Mesendoderm (in vitro differentiated cells): Measurements from ENCODE around the gene SLC51A.

Experiments used
- DNase-seq: peaks from one replicate; pipeline ENCODE4 v3.0.0; 2013
- H2AK5ac ChIP-seq: 2 replicates; pipeline ENCODE4 v1.6.1; 2013; ENCODE audit warnings: low read length, inconsistent platforms
- H2BK120ac ChIP-seq: 2 replicates; pipeline ENCODE4 v1.6.1; 2013; ENCODE audit warnings: low read depth, mild to moderate bottlenecking, low read length, moderate library complexity, mixed read lengths
- H2BK15ac ChIP-seq: replicated peaks from 2 replicates; pipeline ENCODE4 v1.6.1; 2013; ENCODE audit warnings: low read depth, mild to moderate bottlenecking, moderate library complexity
- H2BK5ac ChIP-seq: 2 replicates; pipeline ENCODE4 v1.6.1; 2013; ENCODE audit warnings: low read length, inconsistent platforms
- H3K18ac ChIP-seq: 2 replicates; pipeline ENCODE4 v1.6.1; 2013; ENCODE audit warnings: mild to moderate bottlenecking, low read length, mixed read lengths
- H3K23ac ChIP-seq: one replicate; pipeline ENCODE4 v1.6.1; 2013; ENCODE audit warnings: low read length
- H3K27ac ChIP-seq: 2 replicates; pipeline ENCODE4 v1.5.1; 2013; ENCODE audit warnings: low read depth, mild to moderate bottlenecking, inconsistent platforms, low read length, moderate library complexity
- H3K27me3 ChIP-seq: 2 replicates; pipeline ENCODE4 v1.6.1; 2013; ENCODE audit warnings: low read length, control low read depth, mild to moderate bottlenecking, inconsistent platforms; ENCODE audit not compliant: insufficient read depth, poor library complexity
- H3K36me3 ChIP-seq: 2 replicates; pipeline ENCODE4 v1.6.1; 2013; ENCODE audit warnings: low read length, inconsistent platforms; ENCODE audit not compliant: control insufficient read depth, insufficient read depth
- H3K4ac ChIP-seq: one replicate; pipeline ENCODE4 v1.6.1; 2013; ENCODE audit warnings: low read depth, mild to moderate bottlenecking, low read length, moderate library complexity
- H3K4me1 ChIP-seq: 2 replicates; pipeline ENCODE4 v1.6.1; 2013; ENCODE audit warnings: low read depth, low read length, inconsistent platforms; ENCODE audit not compliant: control insufficient read depth
- H3K4me2 ChIP-seq: 2 replicates; pipeline ENCODE4 v1.6.1; 2013; ENCODE audit warnings: low read length
- H3K4me3 ChIP-seq: 2 replicates; pipeline ENCODE4 v1.5.1; 2013; ENCODE audit warnings: mild to moderate bottlenecking, low read length
- H3K56ac ChIP-seq: one replicate; pipeline ENCODE4 v1.6.1; 2013; ENCODE audit warnings: low read length
- H3K79me1 ChIP-seq: 2 replicates; pipeline ENCODE4 v1.6.1; 2013; ENCODE audit warnings: low read length, inconsistent platforms
- H3K79me2 ChIP-seq: 2 replicates; pipeline ENCODE4 v1.6.1; 2013; ENCODE audit warnings: mild to moderate bottlenecking, low read length; ENCODE audit not compliant: control insufficient read depth, insufficient read depth
- H3K9ac ChIP-seq: 2 replicates; pipeline ENCODE4 v1.6.1; 2013; ENCODE audit warnings: low read length, inconsistent platforms
- H4K5ac ChIP-seq: one replicate; pipeline ENCODE4 v1.6.1; 2013; ENCODE audit warnings: low read length
- H4K8ac ChIP-seq: one replicate; pipeline ENCODE4 v1.6.1; 2013; ENCODE audit warnings: low read depth, mild to moderate bottlenecking, control low read depth, low read length, moderate library complexity
- WGBS: extraction: QIAGEN DNeasy Blood & Tissue Kit; methylation state at CpG from one replicate; pipeline ENCODE4 v1.1.7; 2013; ENCODE audit warnings: low lambda C conversion rate, missing lambda C conversion rate; ENCODE audit not compliant: insufficient coverage; ENCODE audit errors: extremely low coverage; 5-methylcytosine and 5-hydroxymethylcytosine counted together

Gene SLC51A

DNA sequence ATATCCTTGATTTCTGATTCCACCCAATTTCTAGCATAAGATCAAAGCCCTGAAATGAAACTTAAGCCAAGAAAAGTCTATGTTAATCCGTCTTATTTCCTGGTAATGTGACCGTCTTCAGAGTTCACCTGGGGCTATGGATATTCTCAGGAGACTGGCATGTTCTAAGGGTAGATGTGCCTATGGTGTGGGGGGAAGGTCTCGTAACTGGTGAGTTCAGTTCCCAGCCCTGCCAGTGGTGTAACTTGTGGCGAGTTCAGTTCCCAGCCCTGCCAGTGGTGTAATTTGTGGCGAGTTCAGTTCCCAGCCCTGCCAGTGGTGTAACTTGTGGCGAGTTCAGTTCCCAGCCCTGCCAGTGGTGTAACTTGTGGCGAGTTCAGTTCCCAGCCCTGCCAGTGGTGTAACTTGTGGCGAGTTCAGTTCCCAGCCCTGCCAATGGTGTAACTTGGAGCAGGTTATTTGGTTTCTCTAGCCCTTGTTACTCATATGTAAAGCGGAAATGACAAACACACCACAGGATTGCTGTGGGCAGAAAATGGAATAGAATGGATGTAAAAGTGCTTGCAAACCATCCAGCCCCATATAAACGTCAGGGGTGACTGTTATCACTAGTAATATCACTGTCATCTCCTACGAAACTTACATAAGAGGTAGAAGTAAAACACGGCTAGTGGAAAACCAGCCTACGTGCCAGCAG lies 30.4 kb downstream of the SLC51A start:
- no peaks in the 10 kb centered on the region for H3K79me1 ChIP-seq
- no peak overlapping the region for H3K18ac ChIP-seq
- DNase-seq: no peak
- H3K4me2 ChIP-seq: no peak overlapping the region
- H3K4ac ChIP-seq: no peak overlapping the region
- no peak overlapping the region for H2BK15ac ChIP-seq
- no peak overlapping the region for H3K56ac ChIP-seq
- no peak overlapping the region for H2BK5ac ChIP-seq
- H3K4me1 ChIP-seq: no peaks in the 10 kb centered on the region
- H2BK120ac ChIP-seq: no peak overlapping the region
- H2AK5ac ChIP-seq: no peak overlapping the region
- H3K4me3 ChIP-seq: no peak overlapping the region
- no CpG with 5 or more reads among the region's 13 CpGs for WGBS
- H3K27ac ChIP-seq: no peak overlapping the region
- H3K23ac ChIP-seq: no peak overlapping the region
- no peak overlapping the region for H4K8ac ChIP-seq
- H3K79me2 ChIP-seq: no peaks in the 10 kb centered on the region
- H3K9ac ChIP-seq: no peak overlapping the region
- H4K5ac ChIP-seq: no peak overlapping the region
- peaks cover 8% of the 10 kb centered on the region for H3K36me3 ChIP-seq
- no peaks in the 10 kb centered on the region for H3K27me3 ChIP-seq

DNA sequence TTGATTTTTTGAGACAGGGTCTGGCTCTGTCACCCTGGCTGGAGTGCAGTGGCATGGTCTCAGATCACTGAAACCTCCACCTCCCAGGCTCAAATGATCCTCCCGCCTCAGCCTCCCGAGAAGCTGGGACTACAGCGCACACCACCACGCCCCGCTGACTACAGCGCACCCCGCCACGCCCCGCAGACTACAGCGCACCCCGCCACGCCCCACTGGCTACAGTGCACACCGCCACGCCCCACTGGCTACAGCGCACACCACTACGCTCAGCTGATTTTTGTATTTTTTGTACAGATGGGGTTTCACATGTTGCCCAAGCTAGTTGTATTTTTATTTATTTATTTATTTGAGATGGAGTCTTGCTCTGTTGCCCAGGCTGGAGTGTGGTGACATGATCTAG lies 35.6 kb downstream of the SLC51A start:
- Histone ChIP-seq H3K27ac (no peak overlapping the region), H2BK5ac (no peak overlapping the region), H3K36me3 (peaks cover 3% of the 10 kb centered on the region), H3K4ac (no peak overlapping the region), H3K9ac (no peak overlapping the region), H3K27me3 (no peaks in the 10 kb centered on the region), H3K56ac (no peak overlapping the region), H3K79me2 (no peaks in the 10 kb centered on the region), H3K4me2 (no peak overlapping the region), H3K18ac (no peak overlapping the region), H2BK15ac (no peak overlapping the region), H3K79me1 (no peaks in the 10 kb centered on the region), H3K4me1 (no peaks in the 10 kb centered on the region), H4K5ac (no peak overlapping the region), H3K23ac (no peak overlapping the region), H2BK120ac (no peak overlapping the region), H4K8ac (no peak overlapping the region), H3K4me3 (no peak overlapping the region), H2AK5ac (no peak overlapping the region)
- DNase-seq: no peak
- WGBS: no CpG with 5 or more reads among the region's 16 CpGs

DNA sequence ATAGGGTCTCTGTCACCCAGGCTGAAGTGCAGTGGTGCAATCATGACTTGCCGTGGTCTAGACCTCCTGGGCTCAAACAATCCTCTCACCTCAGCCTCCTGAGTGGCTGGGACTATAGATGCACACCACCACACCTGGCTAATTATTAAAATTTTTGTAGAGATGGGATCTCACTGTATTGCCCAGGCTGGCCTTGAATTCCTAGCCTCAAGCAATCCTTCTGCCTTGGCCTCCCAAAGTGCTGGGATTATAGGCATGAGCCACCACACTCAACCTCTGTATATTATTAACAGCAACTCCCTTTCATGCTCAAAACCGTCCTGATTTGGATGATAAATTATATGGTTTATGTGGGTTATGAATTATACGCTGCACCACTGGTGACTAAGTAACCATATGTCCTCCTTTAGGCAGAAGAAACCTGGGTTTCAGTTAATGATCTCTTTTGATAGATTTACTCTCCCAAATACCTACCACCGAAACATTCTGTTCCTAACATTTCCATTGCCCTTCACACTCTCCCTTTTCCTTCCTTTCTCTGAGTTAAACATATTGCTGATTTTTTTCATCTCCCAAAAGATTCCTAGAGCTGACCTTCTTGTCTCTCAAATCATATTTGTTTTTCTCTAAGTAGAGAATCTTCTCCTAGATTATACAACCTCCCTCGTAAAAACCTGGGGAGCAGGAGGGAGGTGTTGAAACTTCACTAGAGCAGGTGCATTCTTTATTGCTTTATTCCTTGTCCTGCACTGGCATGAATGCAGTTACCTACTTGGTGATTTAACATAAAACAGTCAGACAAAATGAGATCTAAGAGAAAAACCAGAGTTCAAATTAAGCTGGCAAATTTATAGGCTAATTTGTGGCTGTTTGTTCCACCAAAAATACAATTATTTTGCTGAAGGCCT lies 38.3 kb downstream of the SLC51A start:
- Histone ChIP-seq H2AK5ac (no peak overlapping the region), H3K56ac (no peak overlapping the region), H3K4me3 (no peak overlapping the region), H3K36me3 (no peaks in the 10 kb centered on the region), H2BK5ac (no peak overlapping the region), H3K27me3 (no peaks in the 10 kb centered on the region), H3K27ac (no peak overlapping the region), H3K79me1 (no peaks in the 10 kb centered on the region), H3K79me2 (no peaks in the 10 kb centered on the region), H2BK120ac (no peak overlapping the region), H2BK15ac (no peak overlapping the region), H4K8ac (no peak overlapping the region), H3K4ac (no peak overlapping the region), H3K23ac (no peak overlapping the region), H3K9ac (no peak overlapping the region), H3K4me2 (no peak overlapping the region), H3K18ac (no peak overlapping the region), H3K4me1 (no peaks in the 10 kb centered on the region), H4K5ac (no peak overlapping the region)
- no peak for DNase-seq
- WGBS: no CpG with 5 or more reads among the region's 5 CpGs

DNA sequence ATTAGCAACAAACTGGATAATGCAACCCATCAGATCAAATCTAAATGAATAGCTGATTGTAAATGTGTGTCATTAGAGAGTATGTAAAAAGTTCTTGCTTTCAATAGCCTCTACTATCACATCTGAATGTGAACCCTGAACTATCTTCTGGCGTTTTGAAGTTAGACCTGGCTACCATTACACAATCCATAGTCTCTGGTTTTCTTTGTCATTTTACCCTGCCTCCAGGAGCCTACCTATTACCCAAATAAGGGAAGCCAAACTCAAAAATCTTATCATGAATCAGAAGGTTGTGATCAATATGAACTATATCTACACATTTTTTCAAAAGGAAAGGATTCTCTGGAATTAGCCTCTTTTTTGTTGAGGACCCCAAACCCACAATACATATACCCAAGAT lies 39.4 kb downstream of the SLC51A start:
- Histone ChIP-seq H3K56ac (no peak overlapping the region), H3K36me3 (no peaks in the 10 kb centered on the region), H3K4ac (no peak overlapping the region), H3K9ac (no peak overlapping the region), H4K8ac (no peak overlapping the region), H2BK120ac (no peak overlapping the region), H2AK5ac (no peak overlapping the region), H3K23ac (no peak overlapping the region), H3K18ac (no peak overlapping the region), H2BK5ac (no peak overlapping the region), H4K5ac (no peak overlapping the region), H3K4me3 (no peak overlapping the region), H3K79me2 (no peaks in the 10 kb centered on the region), H3K27ac (no peak overlapping the region), H3K4me2 (no peak overlapping the region), H3K27me3 (no peaks in the 10 kb centered on the region), H3K4me1 (no peaks in the 10 kb centered on the region), H3K79me1 (no peaks in the 10 kb centered on the region), H2BK15ac (no peak overlapping the region)
- no CpG with 5 or more reads among the region's 1 CpG for WGBS
- DNase-seq: no peak

DNA sequence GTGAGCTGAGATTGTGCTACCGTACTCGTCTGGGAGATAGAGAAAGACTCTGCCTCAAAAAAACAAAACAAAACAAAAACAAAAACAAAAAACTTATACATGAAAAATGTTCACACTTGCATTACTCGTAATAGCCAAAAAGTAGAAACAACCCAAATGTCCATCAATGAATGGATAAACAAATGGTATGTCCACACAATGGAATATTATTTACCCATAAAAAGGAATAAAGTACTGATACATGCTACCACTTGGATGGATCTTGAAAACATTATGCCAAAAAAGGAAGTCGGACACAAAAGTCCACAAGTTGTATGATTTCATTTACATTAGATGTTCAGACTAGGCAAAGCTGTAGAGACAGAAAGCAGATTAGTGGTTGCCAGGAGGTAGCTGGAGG lies 44.5 kb downstream of the SLC51A start:
- H3K79me2 ChIP-seq: no peaks in the 10 kb centered on the region
- no peak overlapping the region for H2BK5ac ChIP-seq
- H3K27ac ChIP-seq: no peak overlapping the region
- no peaks in the 10 kb centered on the region for H3K4me1 ChIP-seq
- no peak overlapping the region for H3K4ac ChIP-seq
- DNase-seq: no peak
- H3K36me3 ChIP-seq: no peaks in the 10 kb centered on the region
- H4K5ac ChIP-seq: no peak overlapping the region
- H2AK5ac ChIP-seq: no peak overlapping the region
- H2BK15ac ChIP-seq: no peak overlapping the region
- no peak overlapping the region for H3K18ac ChIP-seq
- WGBS: no CpG with 5 or more reads among the region's 4 CpGs
- H3K9ac ChIP-seq: no peak overlapping the region
- no peak overlapping the region for H4K8ac ChIP-seq
- H2BK120ac ChIP-seq: no peak overlapping the region
- H3K23ac ChIP-seq: no peak overlapping the region
- H3K56ac ChIP-seq: no peak overlapping the region
- no peaks in the 10 kb centered on the region for H3K79me1 ChIP-seq
- no peak overlapping the region for H3K4me3 ChIP-seq
- no peak overlapping the region for H3K4me2 ChIP-seq
- H3K27me3 ChIP-seq: no peaks in the 10 kb centered on the region
